Measurements from ENCODE around the gene SLC16A3. TPM values are rescaled to one million over a fixed set of nuclear protein-coding genes. Genes with fewer than 3 reads are reported as not detected.

The SLC16A3 gene
- total RNA-seq, 1 donor from 2014 or later: 8.5 TPM

GRCh38 chr17:82219083-82219482 is 9.8 kb upstream of the SLC16A3 start:
- Histone ChIP-seq H3K27me3 (ENCODE audit: low read depth) (no peaks in the 10 kb centered on the region), H3K9me3 (replicated peaks) (no peaks in the 10 kb centered on the region), H3K4me1 (peaks cover 30% of the 10 kb centered on the region), H3K4me3 (no peak overlapping the region), H3K36me3 (no peaks in the 10 kb centered on the region), H3K27ac (replicated peaks) (no peak overlapping the region)
- TF ChIP-seq, protein P1, sequence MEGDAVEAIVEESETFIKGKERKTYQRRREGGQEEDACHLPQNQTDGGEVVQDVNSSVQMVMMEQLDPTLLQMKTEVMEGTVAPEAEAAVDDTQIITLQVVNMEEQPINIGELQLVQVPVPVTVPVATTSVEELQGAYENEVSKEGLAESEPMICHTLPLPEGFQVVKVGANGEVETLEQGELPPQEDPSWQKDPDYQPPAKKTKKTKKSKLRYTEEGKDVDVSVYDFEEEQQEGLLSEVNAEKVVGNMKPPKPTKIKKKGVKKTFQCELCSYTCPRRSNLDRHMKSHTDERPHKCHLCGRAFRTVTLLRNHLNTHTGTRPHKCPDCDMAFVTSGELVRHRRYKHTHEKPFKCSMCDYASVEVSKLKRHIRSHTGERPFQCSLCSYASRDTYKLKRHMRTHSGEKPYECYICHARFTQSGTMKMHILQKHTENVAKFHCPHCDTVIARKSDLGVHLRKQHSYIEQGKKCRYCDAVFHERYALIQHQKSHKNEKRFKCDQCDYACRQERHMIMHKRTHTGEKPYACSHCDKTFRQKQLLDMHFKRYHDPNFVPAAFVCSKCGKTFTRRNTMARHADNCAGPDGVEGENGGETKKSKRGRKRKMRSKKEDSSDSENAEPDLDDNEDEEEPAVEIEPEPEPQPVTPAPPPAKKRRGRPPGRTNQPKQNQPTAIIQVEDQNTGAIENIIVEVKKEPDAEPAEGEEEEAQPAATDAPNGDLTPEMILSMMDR (IDR thresholded peaks at IDR 0.05; ENCODE audit: borderline replicate concordance): no peak
- intact Hi-C loops (cut with micrococcal nuclease): no loop called here
- no peak for DNase-seq

- no peak for DNase-seq
- TF ChIP-seq, protein P1 (IDR thresholded peaks at IDR 0.05; ENCODE audit: borderline replicate concordance): no peak
- Histone ChIP-seq H3K36me3 (no peaks in the 10 kb centered on the region), H3K27me3 (ENCODE audit: low read depth) (no peaks in the 10 kb centered on the region), H3K9me3 (replicated peaks) (no peaks in the 10 kb centered on the region), H3K4me1 (peaks cover 26% of the 10 kb centered on the region), H3K4me3 (no peak overlapping the region), H3K27ac (replicated peaks) (no peak overlapping the region)
- intact Hi-C loops (cut with micrococcal nuclease): no loop called here
Measured at GRCh38 chr17:82219753-82220709, 8.8 kb upstream of the SLC16A3 start.

- no peak for DNase-seq
- H3K27me3 ChIP-seq (ENCODE audit: low read depth): no peaks in the 10 kb centered on the region
- no peaks in the 10 kb centered on the region for H3K9me3 ChIP-seq (replicated peaks)
- H3K4me3 ChIP-seq: no peak overlapping the region
- peaks cover 29% of the 10 kb centered on the region for H3K4me1 ChIP-seq
- H3K27ac ChIP-seq (replicated peaks): no peak overlapping the region
- intact Hi-C loops (cut with micrococcal nuclease): no loop called here
- no peaks in the 10 kb centered on the region for H3K36me3 ChIP-seq
- TF ChIP-seq, protein P1 (IDR thresholded peaks at IDR 0.05; ENCODE audit: borderline replicate concordance): no peak
Measured at GRCh38 chr17:82221341-82221902, 7.4 kb upstream of the SLC16A3 start.

DNA sequence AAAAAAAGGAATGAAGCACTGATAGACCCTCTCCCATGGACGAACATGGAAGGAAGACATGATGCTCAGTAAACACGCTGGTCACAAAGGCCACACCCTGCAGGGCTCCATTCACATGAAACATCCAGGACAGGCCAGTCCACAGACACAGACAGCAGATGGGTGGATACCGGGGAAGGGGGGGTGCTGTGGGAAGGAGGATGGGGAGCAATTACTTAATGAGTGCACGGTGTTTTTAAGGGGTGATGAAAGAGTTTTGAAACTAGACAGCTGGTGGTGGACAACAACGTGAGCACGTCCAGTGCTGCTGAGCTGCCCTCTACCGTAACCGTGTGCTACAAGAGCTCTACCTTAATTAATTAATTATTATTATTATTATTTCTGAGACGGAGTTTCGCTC is 6.0 kb upstream of the SLC16A3 start:
- H3K4me3 ChIP-seq: no peak overlapping the region
- no peak overlapping the region for H3K27ac ChIP-seq (replicated peaks)
- intact Hi-C loops (cut with micrococcal nuclease): no loop called here
- no peaks in the 10 kb centered on the region for H3K27me3 ChIP-seq (ENCODE audit: low read depth)
- no peaks in the 10 kb centered on the region for H3K9me3 ChIP-seq (replicated peaks)
- DNase-seq: no peak
- H3K36me3 ChIP-seq: no peaks in the 10 kb centered on the region
- H3K4me1 ChIP-seq: peaks cover 26% of the 10 kb centered on the region
- TF ChIP-seq, protein P1 (IDR thresholded peaks at IDR 0.05; ENCODE audit: borderline replicate concordance): no peak

- Histone ChIP-seq H3K27me3 (ENCODE audit: low read depth) (peaks cover 5% of the 10 kb centered on the region), H3K36me3 (no peaks in the 10 kb centered on the region), H3K27ac (replicated peaks) (no peak overlapping the region), H3K9me3 (replicated peaks) (no peaks in the 10 kb centered on the region), H3K4me1 (peaks cover 32% of the 10 kb centered on the region), H3K4me3 (no peak overlapping the region)
- DNase-seq: no peak
- TF ChIP-seq, protein P1 (IDR thresholded peaks at IDR 0.05; ENCODE audit: borderline replicate concordance): no peak
- intact Hi-C loops (cut with micrococcal nuclease): no loop called here
Measured at GRCh38 chr17:82223517-82223916, 5.3 kb upstream of the SLC16A3 start.
